Caki2 (cell line): Measurements from ENCODE around the gene PLPP6. TPM values are rescaled to one million over a fixed set of nuclear protein-coding genes. Genes with fewer than 3 reads are reported as not detected.
"Not testable (repeated sequence)": the region's sequence is repeated elsewhere in the genome, so short reads cannot be mapped to it uniquely, and the experiment has no call there.

Experiments used
- DNase-seq: peaks from one replicate; pipeline ENCODE4 v3.0.0-alpha.2; 2015; ENCODE audit warnings: low read depth
- in situ Hi-C: cut with HindIII; loops from 2 replicates; pipeline ENCODE4 v1.10.0; 2016; ENCODE audit warnings: low sequenced_read_pairs, low pct_unique_long_range_greater_than_20kb, mixed read lengths
- total RNA-seq: library from RNA; depleted of rRNA; stranded (reverse); fragments of >200 nt; shearing (Covaris generic); gene quantifications from 2 replicates; pipeline ENCODE4 v1.2.3, GENCODE V29; 2014; ENCODE audit warnings: low replicate concordance

Gene PLPP6
- total RNA-seq, 1 experiment from 2014 or later = 2.1 TPM

DNA sequence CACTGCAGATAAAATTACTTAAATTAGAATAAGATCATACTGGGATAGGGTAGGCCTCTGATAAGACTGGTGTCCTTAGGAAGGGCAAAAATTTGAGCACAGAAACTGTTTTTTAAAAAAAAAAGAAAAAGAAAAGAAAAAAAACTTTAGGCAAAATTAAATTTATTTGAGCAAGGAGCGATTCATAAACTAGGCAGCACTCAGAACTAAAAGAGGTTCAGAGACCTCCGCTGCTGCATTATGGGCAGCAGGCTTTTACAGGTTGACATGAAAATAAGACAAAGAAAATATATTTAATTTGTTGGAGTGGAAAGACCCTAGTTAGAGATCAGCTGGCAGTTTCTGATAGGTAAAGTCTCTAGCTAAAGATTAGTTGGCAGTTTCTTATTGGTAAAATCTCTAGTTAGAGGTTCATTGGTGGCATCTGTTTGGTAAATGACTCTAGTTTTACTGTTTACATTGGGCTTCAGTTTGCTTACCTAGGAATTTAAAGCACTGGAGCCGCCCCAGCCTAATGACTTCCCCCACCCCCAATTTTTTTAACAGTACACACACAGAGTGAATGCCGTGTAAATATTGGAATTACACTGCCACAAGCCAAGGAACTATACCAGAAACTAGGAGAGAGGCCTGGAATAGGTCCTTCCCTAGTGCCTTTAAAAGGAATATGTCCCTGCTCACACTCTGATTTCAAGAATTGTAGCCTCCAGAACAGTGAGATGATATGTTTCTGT, 4.5 kb upstream of the PLPP6 start:
- no peak for DNase-seq
- in situ Hi-C loops = no loop called here

DNA sequence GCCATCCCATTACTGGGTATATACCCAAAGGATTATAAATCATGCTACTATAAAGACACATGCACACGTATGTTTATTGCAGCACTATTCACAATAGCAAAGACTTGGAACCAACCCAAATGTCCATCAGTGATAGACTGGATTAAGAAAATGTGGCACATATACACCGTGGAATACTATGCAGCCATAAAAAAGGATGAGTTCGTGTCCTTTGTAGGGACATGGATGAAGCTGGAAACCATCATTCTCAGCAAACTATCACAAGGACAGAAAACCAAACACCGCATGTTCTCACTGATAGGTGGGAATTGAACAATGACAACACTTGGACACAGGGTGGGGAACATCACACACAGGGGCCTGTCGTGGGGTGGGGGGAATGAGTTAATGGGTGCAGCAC, 1.4 kb upstream of the PLPP6 start:
- in situ Hi-C loops, DNase-seq: not testable (repeated sequence)

GRCh38 chr9:4661165-4661564, 929 bp upstream of the PLPP6 start:
- in situ Hi-C loops = no loop called here
- no peak for DNase-seq

DNA sequence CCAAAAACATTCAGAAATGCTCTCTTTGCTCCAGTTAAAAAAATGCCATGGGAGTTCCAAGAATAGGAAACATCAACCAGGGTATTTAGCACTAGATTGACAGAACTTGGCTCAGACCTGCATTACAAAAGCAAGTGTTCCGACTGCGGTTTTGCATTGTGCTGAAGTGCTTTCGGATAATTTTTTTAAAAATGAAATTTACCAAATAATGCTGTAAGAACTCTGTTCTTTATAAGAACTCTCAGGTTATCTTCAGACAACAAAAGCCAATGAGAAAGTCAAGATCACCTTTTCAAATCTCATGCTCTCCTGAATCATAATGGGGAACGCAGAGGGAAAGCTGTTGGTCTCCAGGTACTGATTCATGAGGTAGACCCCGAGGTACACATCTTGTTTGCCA, 483 bp upstream of the PLPP6 start:
- in situ Hi-C loops = no loop called here
- no peak for DNase-seq

DNA sequence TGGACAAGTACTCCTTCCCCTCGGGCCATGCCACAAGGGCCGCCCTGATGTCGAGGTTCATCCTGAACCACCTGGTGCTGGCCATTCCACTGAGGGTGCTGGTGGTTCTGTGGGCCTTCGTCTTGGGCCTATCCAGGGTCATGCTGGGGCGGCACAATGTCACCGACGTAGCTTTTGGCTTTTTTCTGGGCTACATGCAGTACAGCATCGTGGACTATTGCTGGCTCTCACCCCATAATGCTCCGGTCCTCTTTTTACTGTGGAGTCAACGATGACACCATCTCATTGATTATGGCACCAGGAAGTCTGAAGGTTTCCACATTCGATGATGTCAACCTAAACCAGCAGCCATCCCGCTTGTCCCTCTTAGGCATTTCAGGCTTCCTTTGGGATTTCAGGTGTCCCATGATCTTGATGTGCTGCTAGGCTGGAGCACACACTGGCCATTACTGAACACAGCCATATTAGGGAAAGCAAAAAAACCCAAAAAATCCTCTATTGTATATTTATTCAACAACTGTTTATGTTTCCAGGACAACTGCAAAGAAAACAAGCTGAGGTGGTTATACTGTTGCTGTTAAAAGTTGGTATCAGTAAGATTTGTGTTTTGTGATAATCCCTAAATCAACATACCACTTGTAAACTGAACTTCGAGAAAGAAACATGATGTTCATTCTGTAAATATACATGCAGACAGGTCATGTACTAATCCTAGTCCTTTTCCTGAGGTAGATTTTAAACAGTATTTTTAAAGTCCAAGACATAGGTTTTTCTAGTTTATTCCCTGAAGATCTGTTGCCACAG, 1.1 kb downstream of the PLPP6 start:
- in situ Hi-C loops = no loop called here
- DNase-seq = peak; percentile 33

DNA sequence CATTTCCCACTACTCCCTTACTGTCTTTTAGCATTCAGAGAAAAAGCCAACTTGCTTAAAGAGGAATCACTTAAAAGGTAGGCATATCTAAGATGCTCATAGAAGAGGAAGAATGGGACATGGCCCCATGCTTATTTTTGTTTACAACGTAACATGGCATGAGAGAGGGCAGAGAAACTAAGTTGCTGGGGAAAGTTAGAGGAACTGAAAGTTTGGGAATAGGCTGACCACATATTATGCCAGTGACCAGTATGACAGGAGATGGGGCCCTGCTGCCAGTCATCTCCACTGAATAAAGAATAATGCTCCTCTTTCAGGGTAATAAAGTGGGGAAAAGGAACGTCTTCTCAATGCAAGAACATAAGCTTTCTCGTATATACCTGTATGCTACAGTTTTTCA, 1.9 kb downstream of the PLPP6 start:
- in situ Hi-C loops = no loop called here
- no peak for DNase-seq

DNA sequence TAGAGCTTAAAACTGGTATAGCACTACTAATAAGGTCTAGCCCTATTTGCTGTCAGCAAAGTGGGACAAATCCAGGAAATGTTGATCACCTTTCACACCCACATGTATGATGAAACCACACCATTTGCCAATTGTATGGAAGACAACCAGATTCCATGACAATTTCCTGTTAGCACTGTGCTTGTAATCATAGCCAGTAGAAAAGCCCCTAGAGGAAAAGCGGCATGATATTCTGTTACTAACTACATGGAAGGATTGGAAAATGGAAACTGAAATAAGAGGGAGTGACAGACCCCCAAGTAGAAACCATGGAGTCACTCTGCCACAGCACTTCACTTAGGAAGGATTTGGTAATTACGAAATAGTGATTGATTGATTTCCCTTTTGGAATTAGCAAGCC, 3.3 kb downstream of the PLPP6 start:
- peak; percentile 36 for DNase-seq
- in situ Hi-C loops = no loop called here

DNA sequence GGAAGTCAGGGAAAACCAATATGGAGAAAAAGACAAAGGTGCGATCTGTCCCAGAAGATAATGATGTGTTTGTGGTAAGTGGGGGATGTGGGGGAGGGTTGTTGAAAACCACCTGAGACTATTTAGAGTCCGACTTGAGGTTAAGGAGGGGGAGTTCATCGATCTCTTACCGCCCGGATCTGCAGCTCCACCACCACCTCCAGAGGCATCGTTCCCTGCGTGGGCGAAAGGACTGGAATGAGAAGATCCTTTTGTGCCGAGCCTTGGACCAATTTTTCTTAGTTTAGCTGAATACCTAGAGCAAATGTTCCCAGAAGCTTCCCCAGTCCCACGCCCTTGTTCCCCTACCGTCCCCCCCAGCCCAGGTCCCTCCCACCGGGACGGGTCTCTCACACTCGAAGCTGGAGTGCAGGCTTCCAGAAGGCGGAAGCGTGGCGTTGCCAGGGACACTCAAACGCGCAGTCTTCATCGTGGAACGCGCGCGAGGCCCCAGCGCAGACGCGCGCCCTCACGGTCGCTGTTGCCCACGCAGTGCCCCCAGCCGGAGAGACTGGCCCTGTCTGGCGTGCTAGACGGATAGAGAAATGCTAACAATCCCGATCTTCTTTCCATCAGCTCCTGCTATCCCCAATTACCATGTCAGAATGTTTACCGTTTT, 4.1 kb downstream of the PLPP6 start, which contains the start of gene SPATA6L:
TSS of gene SPATA6L (minus strand) at position 439 of the 658 bp plus-strand sequence. CDS start at position 209, 230 bp downstream.
- in situ Hi-C loops = no loop called here
- DNase-seq = peak; percentile 41

DNA sequence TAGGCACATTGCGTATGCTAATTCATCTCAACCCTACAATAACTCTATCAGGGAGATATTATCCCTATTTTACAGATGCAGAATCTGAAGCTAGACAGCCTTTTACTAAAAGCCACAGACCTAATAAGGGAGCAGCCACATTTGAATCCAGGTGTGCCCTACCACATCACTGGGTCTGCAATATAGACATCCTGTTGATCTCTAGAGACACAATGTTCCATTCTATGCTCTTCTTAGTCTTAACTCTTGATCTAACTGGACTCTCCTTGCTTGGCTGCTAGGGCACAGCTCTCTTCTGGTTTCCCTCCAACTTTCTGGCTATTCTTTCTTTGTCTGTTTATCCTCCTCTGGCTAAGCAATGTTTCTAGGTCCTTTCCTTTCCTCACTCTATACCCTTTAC, 5.6 kb downstream of the PLPP6 start:
- DNase-seq = no peak
- in situ Hi-C loops = no loop called here

- DNase-seq = no peak
- in situ Hi-C loops = no loop called here
Measured at GRCh38 chr9:4668604-4669003, 6.5 kb downstream of the PLPP6 start.

GRCh38 chr9:4669890-4670289, 7.8 kb downstream of the PLPP6 start:
- no peak for DNase-seq
- in situ Hi-C loops = no loop called here

DNA sequence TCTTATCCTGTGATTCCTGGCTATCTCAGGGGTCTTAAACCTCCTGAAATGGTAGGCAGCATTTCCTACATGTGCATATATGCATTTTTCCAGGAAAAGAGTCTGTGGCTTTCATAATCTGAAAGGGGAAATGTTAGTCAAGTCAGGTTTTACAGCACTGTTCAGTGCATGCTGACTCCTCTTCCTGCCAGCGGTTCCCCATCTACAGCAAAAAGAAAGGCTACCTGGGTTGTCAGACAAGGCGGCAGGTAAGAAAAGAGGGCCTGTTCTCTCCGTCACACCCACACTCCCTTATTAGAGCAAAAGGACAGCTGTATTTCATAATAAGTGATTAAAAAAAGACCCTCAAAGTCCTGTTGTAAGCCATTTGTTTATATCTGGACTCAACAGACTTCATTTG, 8.5 kb downstream of the PLPP6 start:
- DNase-seq = no peak
- in situ Hi-C loops = no loop called here

- DNase-seq = no peak
- in situ Hi-C loops = no loop called here
Measured at GRCh38 chr9:4671737-4672136, 9.6 kb downstream of the PLPP6 start.

DNA sequence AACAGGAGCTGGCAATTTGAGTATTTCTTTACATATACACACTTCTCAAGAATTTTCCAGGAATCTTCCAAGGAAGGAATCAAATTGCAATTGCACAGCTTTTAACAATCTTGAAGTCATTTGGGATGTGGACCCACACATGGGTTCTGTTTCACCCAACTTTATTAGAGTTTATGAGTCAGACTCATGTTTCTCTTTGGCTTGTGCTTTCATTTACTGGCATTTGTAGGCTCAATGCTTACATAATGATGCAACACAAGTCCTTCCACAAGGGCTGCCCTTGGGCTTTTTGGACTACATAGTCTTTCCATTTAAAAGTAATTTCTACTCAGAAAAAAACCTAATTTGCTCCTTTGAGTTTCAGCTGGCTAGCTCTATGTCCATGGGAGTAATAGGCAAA, 12.7 kb downstream of the PLPP6 start:
- DNase-seq = no peak

DNA sequence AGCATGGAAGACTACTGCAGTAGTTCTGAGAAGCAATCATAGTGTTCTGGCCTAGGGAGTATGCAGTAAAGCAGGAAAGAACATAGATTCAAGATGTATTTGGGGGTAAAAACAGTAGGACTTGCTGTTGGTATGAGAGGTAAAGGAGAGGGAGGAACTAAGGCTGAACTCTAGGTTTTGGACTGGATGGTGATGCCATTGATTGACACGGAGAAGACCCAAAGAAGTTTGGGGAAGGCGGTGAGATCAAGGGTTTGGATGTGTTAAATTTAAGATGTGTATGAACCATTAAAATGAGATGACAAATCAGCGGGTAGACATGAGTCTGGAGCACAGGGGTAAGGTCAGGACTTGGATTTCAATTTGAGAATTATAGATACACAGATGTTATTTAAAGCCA, 15.3 kb downstream of the PLPP6 start:
- no peak for DNase-seq
- in situ Hi-C loops = no loop called here

More for the DNA sequence above, 12.7 kb downstream of the PLPP6 start:
- in situ Hi-C loops = no loop called here

DNA sequence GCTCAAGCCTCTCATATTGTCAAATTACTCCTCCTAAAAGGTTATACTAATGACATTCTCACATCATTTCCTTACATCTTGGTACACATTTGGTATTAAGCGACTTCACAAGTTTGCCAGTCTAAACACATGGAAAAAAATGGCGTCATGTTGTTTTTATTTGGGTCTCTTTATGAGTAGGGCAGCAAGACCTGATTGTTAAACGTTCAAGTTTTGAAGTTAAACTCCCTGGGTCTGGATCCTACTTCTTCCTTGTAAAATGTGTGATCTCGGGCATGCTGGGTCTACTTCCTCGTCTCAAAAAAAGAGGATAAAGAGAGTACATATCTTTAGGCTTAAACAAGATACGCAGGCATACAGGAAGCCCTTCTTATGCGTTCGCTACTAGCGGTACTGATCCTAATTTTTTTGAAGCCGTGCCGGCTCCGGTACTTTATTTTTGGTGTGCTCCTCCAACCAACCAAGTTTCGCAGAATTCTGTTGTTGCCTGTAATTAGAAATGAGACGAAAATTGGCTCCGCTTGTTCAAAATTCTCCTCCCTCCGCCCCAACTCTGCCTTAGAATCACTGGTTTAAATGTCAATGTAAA, 16.7 kb downstream of the PLPP6 start:
- DNase-seq = peak; percentile 65
- in situ Hi-C loops = no loop called here

GRCh38 chr9:4679268-4680172, 17.4 kb downstream of the PLPP6 start, which contains the start of gene CDC37L1:
Gene CDC37L1 (plus strand): TSS chr9:4679569. CDS start chr9:4679768, 199 bp downstream.
- DNase-seq = peak; percentile 92
- in situ Hi-C loops = no loop called here

- DNase-seq = no peak
- in situ Hi-C loops = no loop called here
Measured at GRCh38 chr9:4680173-4680525, 18.1 kb downstream of the PLPP6 start.
